Stimulated activated naive B cell treated with anti-CD40 and anti-IgM and Interleukin-4, amounts not matched to agents 10 μg/mL and 1 μg/mL and 100 μg/mL, for 72 hours (primary cell): ENCODE results near the gene RAB26.

Experiments
- ATAC-seq, 2 donors: fragments of 150-1000 bp; cut with Tn5 transposase; replicated peaks; 2 replicates each; pipeline ENCODE4 v1.10.0; 2021; ENCODE audit warnings: moderate library complexity in 1 of 2
- DNase-seq: peaks from one replicate; pipeline ENCODE4 v3.0.0; 2021
- H3K27ac Mint-ChIP-seq: one replicate; pipeline ENCODE4 v1.8.0; 2022; ENCODE audit warnings: mild to moderate bottlenecking, mixed read lengths
- H3K27me3 Mint-ChIP-seq, 2 donors: one replicate each; pipeline ENCODE4 v1.8.0; 2022; ENCODE audit warnings: mixed read lengths in 2 of 2
- H3K36me3 Mint-ChIP-seq, 2 donors: one replicate each; pipeline ENCODE4 v1.8.0; 2022; ENCODE audit warnings: mixed read lengths in 2 of 2, mild to moderate bottlenecking in 1 of 2
- H3K4me1 Mint-ChIP-seq, 2 donors: one replicate each; pipeline ENCODE4 v1.8.0; 2022; ENCODE audit warnings: mixed read lengths in 2 of 2, mild to moderate bottlenecking in 1 of 2
- H3K4me3 Mint-ChIP-seq, 2 donors: one replicate each; pipeline ENCODE4 v1.8.0; 2022; ENCODE audit warnings: mild to moderate bottlenecking in 2 of 2, mixed read lengths in 2 of 2, moderate library complexity in 1 of 2
- H3K9me3 Mint-ChIP-seq, 2 donors: one replicate each; pipeline ENCODE4 v1.8.0; 2022; ENCODE audit warnings: mixed read lengths in 2 of 2, mild to moderate bottlenecking in 1 of 2

The RAB26 gene

GRCh38 chr16:2179576-2179975, 31.2 kb downstream of the RAB26 start:
- Mint-ChIP-seq H3K36me3 (peaks cover 22 to 29% of the 10 kb centered on the region in 2 donors), H3K27ac (no peak overlapping the region), H3K4me3 (no peak overlapping the region), H3K27me3 (peaks cover 0 to 5% of the 10 kb centered on the region in 2 donors), H3K4me1 (peaks cover 0 to 7% of the 10 kb centered on the region in 2 donors), H3K9me3 (no peaks in the 10 kb centered on the region)
- DNase-seq (no peak), ATAC-seq (no peak)

- no peak overlapping the region for H3K4me3 Mint-ChIP-seq
- no peak overlapping the region for H3K27ac Mint-ChIP-seq
- peaks cover 0 to 7% of the 10 kb centered on the region in 2 donors for H3K4me1 Mint-ChIP-seq
- DNase-seq: no peak
- H3K27me3 Mint-ChIP-seq: peaks cover 0 to 5% of the 10 kb centered on the region in 2 donors
- H3K9me3 Mint-ChIP-seq: no peaks in the 10 kb centered on the region
- peaks cover 16 to 25% of the 10 kb centered on the region in 2 donors for H3K36me3 Mint-ChIP-seq
- no peak for ATAC-seq
These were observed 32.0 kb downstream of the RAB26 start for GRCh38 chr16:2180461-2180860.

GRCh38 chr16:2180962-2181923, 32.8 kb downstream of the RAB26 start:
- Mint-ChIP-seq H3K4me1 (peaks cover 0 to 7% of the 10 kb centered on the region in 2 donors), H3K4me3 (no peak overlapping the region), H3K36me3 (peaks cover 10 to 19% of the 10 kb centered on the region in 2 donors), H3K27ac (no peak overlapping the region), H3K9me3 (no peaks in the 10 kb centered on the region), H3K27me3 (peaks cover 0 to 5% of the 10 kb centered on the region in 2 donors)
- no peak for ATAC-seq
- no peak for DNase-seq

- no peak overlapping the region for H3K27ac Mint-ChIP-seq
- H3K36me3 Mint-ChIP-seq: peaks cover 10 to 16% of the 10 kb centered on the region in 2 donors
- peaks cover 0 to 7% of the 10 kb centered on the region in 2 donors for H3K4me1 Mint-ChIP-seq
- no peak for DNase-seq
- peaks cover 0 to 5% of the 10 kb centered on the region in 2 donors for H3K27me3 Mint-ChIP-seq
- no peaks in the 10 kb centered on the region for H3K9me3 Mint-ChIP-seq
- ATAC-seq: no peak
- no peak overlapping the region for H3K4me3 Mint-ChIP-seq
These were observed 33.5 kb downstream of the RAB26 start for GRCh38 chr16:2181952-2182351.

GRCh38 chr16:2183671-2184070, 35.2 kb downstream of the RAB26 start:
- Mint-ChIP-seq H3K4me3 (no peak overlapping the region), H3K27me3 (peaks cover 0 to 5% of the 10 kb centered on the region in 2 donors), H3K36me3 (peaks cover 5 to 8% of the 10 kb centered on the region in 2 donors), H3K4me1 (peaks cover 0 to 5% of the 10 kb centered on the region in 2 donors), H3K27ac (no peak overlapping the region), H3K9me3 (no peaks in the 10 kb centered on the region)
- no peak for DNase-seq
- peak in 1 of 2 donors; percentile 15 for ATAC-seq

- H3K9me3 Mint-ChIP-seq: no peaks in the 10 kb centered on the region
- DNase-seq: no peak
- peaks cover 5 to 7% of the 10 kb centered on the region in 2 donors for H3K36me3 Mint-ChIP-seq
- peaks cover 0 to 5% of the 10 kb centered on the region in 2 donors for H3K4me1 Mint-ChIP-seq
- H3K4me3 Mint-ChIP-seq: no peak overlapping the region
- no peak for ATAC-seq
- H3K27ac Mint-ChIP-seq: no peak overlapping the region
- peaks cover 0 to 3% of the 10 kb centered on the region in 2 donors for H3K27me3 Mint-ChIP-seq
These were observed 35.9 kb downstream of the RAB26 start for GRCh38 chr16:2184346-2184745.

- DNase-seq (no peak), ATAC-seq (no peak)
- Mint-ChIP-seq H3K4me3 (no peak overlapping the region), H3K9me3 (no peaks in the 10 kb centered on the region), H3K27ac (no peak overlapping the region), H3K4me1 (peaks cover 0 to 5% of the 10 kb centered on the region in 2 donors), H3K36me3 (peaks cover 5% of the 10 kb centered on the region in 2 donors), H3K27me3 (no peaks in the 10 kb centered on the region)
These were observed 36.5 kb downstream of the RAB26 start for GRCh38 chr16:2184962-2185361.

GRCh38 chr16:2186064-2186463, 37.6 kb downstream of the RAB26 start:
- no peak for DNase-seq

GRCh38 chr16:2186505-2186904, 38.1 kb downstream of the RAB26 start:
- ATAC-seq (no peak), DNase-seq (no peak)
- no peak overlapping the region for H3K27ac Mint-ChIP-seq
- no peaks in the 10 kb centered on the region for H3K9me3 Mint-ChIP-seq
- H3K27me3 Mint-ChIP-seq: peaks cover 0 to under 1% of the 10 kb centered on the region in 2 donors
- peaks cover 5% of the 10 kb centered on the region in 2 donors for H3K36me3 Mint-ChIP-seq
- H3K4me3 Mint-ChIP-seq: no peak overlapping the region
- peaks cover 0 to 5% of the 10 kb centered on the region in 2 donors for H3K4me1 Mint-ChIP-seq

More at GRCh38 chr16:2186064-2186463, 37.6 kb downstream of the RAB26 start:
- ATAC-seq: no peak
- Mint-ChIP-seq H3K27ac (no peak overlapping the region), H3K9me3 (no peaks in the 10 kb centered on the region), H3K36me3 (peaks cover 5% of the 10 kb centered on the region in 2 donors), H3K4me1 (peaks cover 0 to 5% of the 10 kb centered on the region in 2 donors), H3K4me3 (no peak overlapping the region), H3K27me3 (no peaks in the 10 kb centered on the region)

GRCh38 chr16:2187212-2187611, 38.8 kb downstream of the RAB26 start:
- no peak overlapping the region for H3K4me3 Mint-ChIP-seq
- H3K36me3 Mint-ChIP-seq: peaks cover 1 to 3% of the 10 kb centered on the region in 2 donors
- H3K27ac Mint-ChIP-seq: no peak overlapping the region
- ATAC-seq (no peak), DNase-seq (no peak)
- no peaks in the 10 kb centered on the region for H3K9me3 Mint-ChIP-seq
- peaks cover 1 to 5% of the 10 kb centered on the region in 2 donors for H3K27me3 Mint-ChIP-seq
- H3K4me1 Mint-ChIP-seq: peaks cover 0 to 5% of the 10 kb centered on the region in 2 donors

GRCh38 chr16:2188395-2188794, 40.0 kb downstream of the RAB26 start:
- Mint-ChIP-seq H3K9me3 (no peaks in the 10 kb centered on the region), H3K27me3 (peaks cover 12 to 13% of the 10 kb centered on the region in 2 donors), H3K27ac (peak overlapping the region; percentile 31), H3K4me1 (peaks cover 0 to 3% of the 10 kb centered on the region in 2 donors), H3K4me3 (no peak overlapping the region), H3K36me3 (no peaks in the 10 kb centered on the region)
- DNase-seq (no peak), ATAC-seq (no peak)

GRCh38 chr16:2189252-2189893, 40.9 kb downstream of the RAB26 start:
- Mint-ChIP-seq H3K4me1 (peaks cover under 1 to 1% of the 10 kb centered on the region in 2 donors), H3K27ac (no peak overlapping the region), H3K27me3 (peaks cover 20 to 23% of the 10 kb centered on the region in 2 donors), H3K4me3 (no peak overlapping the region), H3K9me3 (no peaks in the 10 kb centered on the region), H3K36me3 (no peaks in the 10 kb centered on the region)
- DNase-seq (no peak), ATAC-seq (no peak)

GRCh38 chr16:2190002-2190658, 41.7 kb downstream of the RAB26 start:
- Mint-ChIP-seq H3K9me3 (no peaks in the 10 kb centered on the region), H3K4me1 (peaks cover 4 to 8% of the 10 kb centered on the region in 2 donors), H3K27ac (no peak overlapping the region), H3K36me3 (no peaks in the 10 kb centered on the region), H3K27me3 (peaks cover 26 to 31% of the 10 kb centered on the region in 2 donors), H3K4me3 (no peak overlapping the region)
- ATAC-seq (no peak), DNase-seq (no peak)
